ENCODE results near the gene SLC24A4. TPM values are rescaled to one million over a fixed set of nuclear protein-coding genes. Genes with fewer than 3 reads are reported as not detected.

SLC24A4 gene
- total RNA-seq, 1 experiment from 2014 or later, result not detected

GRCh38 chr14:92491782-92492181 is 168.8 kb downstream of the SLC24A4 start:
- ChIA-PET CTCF (no interaction called here), POLR2A (no interaction called here), RAD21 (ENCODE audit: low non-redundant PET in 1 of 2, low total read pairs in 2 of 2, uncharacterized antibody in 2 of 2, unreplicated experiment in 2 of 2) (no interaction called here)
- H3K9ac ChIP-seq (ENCODE audit: low read length), result no peak overlapping the region
- no peaks in the 10 kb centered on the region for H3K27me3 ChIP-seq (ENCODE audit: insufficient read depth, low read length)
- TF ChIP-seq ATF3 (IDR thresholded peaks at IDR 0.05), result no peak
- no peak for TF ChIP-seq CEBPB (IDR thresholded peaks at IDR 0.05; ENCODE audit: low read depth)
- TF ChIP-seq JUND (IDR thresholded peaks at IDR 0.05), result no peak
- TF ChIP-seq YY1 (IDR thresholded peaks at IDR 0.05; ENCODE audit: extremely low read depth, insufficient replicate concordance, low read depth, low read length), result no peak
- no peak for TF ChIP-seq MAX (IDR thresholded peaks at IDR 0.05)
- no peak for TF ChIP-seq SRF (IDR thresholded peaks at IDR 0.05; ENCODE audit: low read depth)
- no peak for TF ChIP-seq REST (IDR thresholded peaks at IDR 0.05; ENCODE audit: low read depth)
- no peak for TF ChIP-seq CBX3 (IDR thresholded peaks at IDR 0.05; ENCODE audit: low read depth)
- TF ChIP-seq EZH2 (IDR thresholded peaks at IDR 0.05), result no peak
- TF ChIP-seq SIN3A (IDR thresholded peaks at IDR 0.05; ENCODE audit: low read depth), result no peak
- TF ChIP-seq ELF1 (IDR thresholded peaks at IDR 0.05; ENCODE audit: borderline replicate concordance, low read depth), result no peak
- TF ChIP-seq EGR1 (IDR thresholded peaks at IDR 0.05; ENCODE audit: low read depth), result no peak
- no peak for TF ChIP-seq POLR2AphosphoS5 (IDR thresholded peaks at IDR 0.05; ENCODE audit: low read depth, low read length)
- H2AFZ ChIP-seq (ENCODE audit: low read depth, low read length, poor library complexity, severe bottlenecking), result no peak overlapping the region
- H3K4me1 ChIP-seq (ENCODE audit: control insufficient read depth in 1 of 2, insufficient read depth in 2 of 2, low read length in 2 of 2), result no peaks in the 10 kb centered on the region
- H3K4me3 ChIP-seq (replicated peaks in 1 of 2; ENCODE audit: low read depth in 1 of 2, low read length in 2 of 2), result no peak overlapping the region
- H3K4me2 ChIP-seq (ENCODE audit: low read length), result no peak overlapping the region
- no peaks in the 10 kb centered on the region for H4K20me1 ChIP-seq (ENCODE audit: insufficient read depth)
- no peak overlapping the region for H3K27ac ChIP-seq (ENCODE audit: low read depth, low read length)
- H3K9me3 ChIP-seq (ENCODE audit: control insufficient read depth in 1 of 2, insufficient read depth in 1 of 2, low read depth in 1 of 2, low read length in 2 of 2), result no peaks in the 10 kb centered on the region
- no peak for ATAC-seq
- no peak for DNase-seq (ENCODE audit: low read depth, low spot score)
- no TSS peak for BruUV-seq (replicated peaks)
- no peaks in the 10 kb centered on the region for H3K9me2 ChIP-seq (ENCODE audit: insufficient read depth)
- intact Hi-C loops (cut with micrococcal nuclease), result no loop called here
- H3K36me3 ChIP-seq (ENCODE audit: control insufficient read depth in 1 of 2, insufficient read depth in 2 of 2, low read length in 2 of 2), result no peaks in the 10 kb centered on the region
- no peaks in the 10 kb centered on the region for H3K79me2 ChIP-seq (ENCODE audit: insufficient read depth, low read length)
